ENCODE measurements around the gene RPTOR.

GRCh38 chr17:80793421-80793820, 248.8 kb downstream of the RPTOR start:
- TF ChIP-seq, protein P1, sequence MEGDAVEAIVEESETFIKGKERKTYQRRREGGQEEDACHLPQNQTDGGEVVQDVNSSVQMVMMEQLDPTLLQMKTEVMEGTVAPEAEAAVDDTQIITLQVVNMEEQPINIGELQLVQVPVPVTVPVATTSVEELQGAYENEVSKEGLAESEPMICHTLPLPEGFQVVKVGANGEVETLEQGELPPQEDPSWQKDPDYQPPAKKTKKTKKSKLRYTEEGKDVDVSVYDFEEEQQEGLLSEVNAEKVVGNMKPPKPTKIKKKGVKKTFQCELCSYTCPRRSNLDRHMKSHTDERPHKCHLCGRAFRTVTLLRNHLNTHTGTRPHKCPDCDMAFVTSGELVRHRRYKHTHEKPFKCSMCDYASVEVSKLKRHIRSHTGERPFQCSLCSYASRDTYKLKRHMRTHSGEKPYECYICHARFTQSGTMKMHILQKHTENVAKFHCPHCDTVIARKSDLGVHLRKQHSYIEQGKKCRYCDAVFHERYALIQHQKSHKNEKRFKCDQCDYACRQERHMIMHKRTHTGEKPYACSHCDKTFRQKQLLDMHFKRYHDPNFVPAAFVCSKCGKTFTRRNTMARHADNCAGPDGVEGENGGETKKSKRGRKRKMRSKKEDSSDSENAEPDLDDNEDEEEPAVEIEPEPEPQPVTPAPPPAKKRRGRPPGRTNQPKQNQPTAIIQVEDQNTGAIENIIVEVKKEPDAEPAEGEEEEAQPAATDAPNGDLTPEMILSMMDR (IDR thresholded peaks at IDR 0.05) = no peak
- no peak for TF ChIP-seq POLR2AphosphoS5 (IDR thresholded peaks at IDR 0.05; ENCODE audit: low read depth, low read length)
